Astrocyte (in vitro differentiated cells and primary cell): Measurements from ENCODE around the gene CPB2. TPM values are rescaled to one million over a fixed set of nuclear protein-coding genes. Genes with fewer than 3 reads are reported as not detected.

ENCODE experiments used
- DNase-seq: peaks from one replicate; pipeline ENCODE4 v3.0.0-alpha.2; 2010; ENCODE audit warnings: low read depth
- FAIRE-seq: peaks from 2 replicates; lab custom pipeline; 2011; peaks lifted over from hg19 to GRCh38; lab: Jason Lieb, UNC
- H2AFZ ChIP-seq: 2 replicates; pipeline ENCODE4 v1.6.0; 2012; ENCODE audit warnings: low read depth, low read length, inconsistent platforms
- H3K27ac ChIP-seq: 2 replicates; pipeline ENCODE4 v1.5.1; 2011; ENCODE audit warnings: low read depth, low read length, inconsistent platforms
- H3K27me3 ChIP-seq: 2 replicates; pipeline ENCODE4 v1.6.0; 2011; ENCODE audit warnings: low read length, inconsistent platforms; ENCODE audit not compliant: insufficient read depth
- H3K36me3 ChIP-seq: 2 replicates; pipeline ENCODE4 v1.5.1; 2011; ENCODE audit warnings: low read length, inconsistent platforms; ENCODE audit not compliant: insufficient read depth
- H3K4me1 ChIP-seq: 2 replicates; pipeline ENCODE4 v1.5.1; 2011; ENCODE audit warnings: low read length, inconsistent platforms; ENCODE audit not compliant: insufficient read depth
- H3K4me2 ChIP-seq: 2 replicates; pipeline ENCODE4 v1.6.0; 2012; ENCODE audit warnings: low read length, inconsistent platforms
- H3K4me3 ChIP-seq: 2 replicates; pipeline ENCODE4 v1.5.1; 2011; ENCODE audit warnings: low read depth, mild to moderate bottlenecking, low read length, inconsistent platforms; ENCODE audit not compliant: insufficient read depth
- H3K79me2 ChIP-seq: 2 replicates; pipeline ENCODE4 v1.6.0; 2012; ENCODE audit warnings: mild to moderate bottlenecking, low read length, inconsistent platforms; ENCODE audit not compliant: insufficient read depth
- H3K9ac ChIP-seq: 2 replicates; pipeline ENCODE4 v1.6.0; 2012; ENCODE audit warnings: mild to moderate bottlenecking, low read length, inconsistent platforms
- H3K9me3 ChIP-seq: 2 replicates; pipeline ENCODE4 v1.5.1; 2012; ENCODE audit warnings: low read depth, mild to moderate bottlenecking, low read length, inconsistent platforms; ENCODE audit not compliant: insufficient read depth
- H4K20me1 ChIP-seq: 2 replicates; pipeline ENCODE4 v1.6.0; 2012; ENCODE audit warnings: low read length, inconsistent platforms; ENCODE audit not compliant: insufficient read depth
- H3K27ac Mint-ChIP-seq: one replicate; pipeline ENCODE4 v1.8.0; 2021; ENCODE audit warnings: mild to moderate bottlenecking, mixed read lengths; ENCODE audit not compliant: unreplicated experiment
- H3K27me3 Mint-ChIP-seq: one replicate; pipeline ENCODE4 v1.8.0; 2021; ENCODE audit warnings: low read depth, mixed read lengths; ENCODE audit not compliant: unreplicated experiment
- H3K36me3 Mint-ChIP-seq: one replicate; pipeline ENCODE4 v1.8.0; 2021; ENCODE audit warnings: low read depth, mixed read lengths; ENCODE audit not compliant: unreplicated experiment
- H3K4me1 Mint-ChIP-seq: one replicate; pipeline ENCODE4 v1.8.0; 2021; ENCODE audit warnings: low read depth, mixed read lengths; ENCODE audit not compliant: unreplicated experiment
- H3K4me3 Mint-ChIP-seq: one replicate; pipeline ENCODE4 v1.8.0; 2021; ENCODE audit warnings: mild to moderate bottlenecking, moderate library complexity, mixed read lengths; ENCODE audit not compliant: unreplicated experiment
- H3K9me3 Mint-ChIP-seq: one replicate; pipeline ENCODE4 v1.8.0; 2021; ENCODE audit warnings: mild to moderate bottlenecking, mixed read lengths; ENCODE audit not compliant: unreplicated experiment
- EZH2 ChIP-seq: IDR thresholded peaks from 2 replicates; pipeline ENCODE4 v1.6.1; 2012; ENCODE audit warnings: mild to moderate bottlenecking, low read length, inconsistent platforms; ENCODE audit not compliant: insufficient read depth
- total RNA-seq: library from RNA; stranded (reverse); gene quantifications from 2 replicates; pipeline ENCODE4 v1.2.1, GENCODE V29; 2021
- TF ChIP-seq, protein P1 (sequence below): IDR thresholded peaks from 2 replicates; pipeline ENCODE4 v1.5.1; 2011; ENCODE audit warnings: low read depth, mild to moderate bottlenecking, inconsistent platforms, low read length, moderate library complexity; ENCODE audit not compliant: insufficient read depth

Gene CPB2
- total RNA-seq, 1 donor from 2014 or later = not detected

DNA sequence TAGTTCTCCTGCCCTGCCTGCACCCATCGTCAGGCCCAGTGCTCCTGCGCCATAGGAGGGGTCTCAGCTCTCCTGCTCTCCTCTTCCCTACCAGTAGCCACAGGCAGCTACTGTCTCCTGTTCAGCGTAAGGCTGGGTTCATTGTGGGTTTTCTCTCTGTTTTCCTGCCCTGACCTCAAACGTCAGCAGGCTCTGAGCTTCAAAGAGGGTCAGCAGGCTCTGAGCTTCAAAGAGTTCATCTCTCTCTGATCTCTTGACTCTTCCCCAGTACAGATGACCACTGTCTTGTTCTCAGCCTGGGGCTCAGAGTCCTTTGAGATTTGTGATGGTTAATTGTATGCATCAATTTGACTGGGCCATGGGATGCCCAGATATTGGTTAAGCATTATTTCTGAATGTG lies 4.6 kb upstream of the CPB2 start:
- Histone ChIP-seq H3K9me3 (no peaks in the 10 kb centered on the region), H4K20me1 (no peaks in the 10 kb centered on the region), H2AFZ (no peak overlapping the region), H3K9ac (no peak overlapping the region), H3K27ac (no peak overlapping the region), H3K79me2 (no peaks in the 10 kb centered on the region), H3K36me3 (no peaks in the 10 kb centered on the region), H3K4me2 (no peak overlapping the region), H3K4me3 (no peak overlapping the region), H3K27me3 (no peaks in the 10 kb centered on the region), H3K4me1 (peaks cover 7% of the 10 kb centered on the region)
- Mint-ChIP-seq H3K27ac (no peak overlapping the region), H3K4me3 (no peak overlapping the region), H3K4me1 (peaks cover 12% of the 10 kb centered on the region), H3K27me3 (no peaks in the 10 kb centered on the region), H3K36me3 (peaks cover 2% of the 10 kb centered on the region), H3K9me3 (no peaks in the 10 kb centered on the region)
- no peak for DNase-seq
- no peak for TF ChIP-seq EZH2
- TF ChIP-seq, protein P1, sequence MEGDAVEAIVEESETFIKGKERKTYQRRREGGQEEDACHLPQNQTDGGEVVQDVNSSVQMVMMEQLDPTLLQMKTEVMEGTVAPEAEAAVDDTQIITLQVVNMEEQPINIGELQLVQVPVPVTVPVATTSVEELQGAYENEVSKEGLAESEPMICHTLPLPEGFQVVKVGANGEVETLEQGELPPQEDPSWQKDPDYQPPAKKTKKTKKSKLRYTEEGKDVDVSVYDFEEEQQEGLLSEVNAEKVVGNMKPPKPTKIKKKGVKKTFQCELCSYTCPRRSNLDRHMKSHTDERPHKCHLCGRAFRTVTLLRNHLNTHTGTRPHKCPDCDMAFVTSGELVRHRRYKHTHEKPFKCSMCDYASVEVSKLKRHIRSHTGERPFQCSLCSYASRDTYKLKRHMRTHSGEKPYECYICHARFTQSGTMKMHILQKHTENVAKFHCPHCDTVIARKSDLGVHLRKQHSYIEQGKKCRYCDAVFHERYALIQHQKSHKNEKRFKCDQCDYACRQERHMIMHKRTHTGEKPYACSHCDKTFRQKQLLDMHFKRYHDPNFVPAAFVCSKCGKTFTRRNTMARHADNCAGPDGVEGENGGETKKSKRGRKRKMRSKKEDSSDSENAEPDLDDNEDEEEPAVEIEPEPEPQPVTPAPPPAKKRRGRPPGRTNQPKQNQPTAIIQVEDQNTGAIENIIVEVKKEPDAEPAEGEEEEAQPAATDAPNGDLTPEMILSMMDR = no peak
- FAIRE-seq = no peak

DNA sequence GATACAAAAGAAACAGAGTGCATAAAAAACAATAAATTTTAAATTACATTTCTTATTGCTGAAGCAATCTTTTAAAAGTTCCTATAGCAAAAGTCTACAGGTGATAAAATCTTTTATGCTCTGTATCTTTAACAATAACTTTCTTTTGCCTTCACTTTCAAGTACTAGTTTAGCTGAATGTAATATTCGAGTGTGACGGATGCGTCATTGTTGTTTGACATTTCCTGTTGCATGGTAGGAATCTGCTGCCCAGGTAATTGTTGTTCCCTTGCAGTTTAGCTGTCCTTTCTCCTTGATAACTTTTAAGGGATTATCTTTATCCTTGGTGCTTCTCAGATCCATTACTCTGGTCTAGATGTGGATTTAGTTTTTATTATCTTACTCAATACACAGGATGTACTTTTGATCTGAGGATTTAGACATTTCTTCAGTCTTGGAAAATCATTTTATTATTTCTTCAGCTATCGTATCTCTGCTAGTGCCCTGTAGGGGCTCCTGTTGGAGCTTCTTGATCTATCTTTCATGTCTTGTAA lies 2.1 kb upstream of the CPB2 start:
- no peak overlapping the region for H2AFZ ChIP-seq
- no peaks in the 10 kb centered on the region for H4K20me1 ChIP-seq
- H3K9me3 Mint-ChIP-seq = no peaks in the 10 kb centered on the region
- H3K79me2 ChIP-seq = no peaks in the 10 kb centered on the region
- no peak for DNase-seq
- peaks cover 2% of the 10 kb centered on the region for H3K36me3 Mint-ChIP-seq
- no peak overlapping the region for H3K4me3 Mint-ChIP-seq
- no peaks in the 10 kb centered on the region for H3K9me3 ChIP-seq
- FAIRE-seq = no peak
- H3K9ac ChIP-seq = no peak overlapping the region
- no peak overlapping the region for H3K4me3 ChIP-seq
- H3K4me1 ChIP-seq = no peaks in the 10 kb centered on the region
- no peaks in the 10 kb centered on the region for H3K27me3 ChIP-seq
- H3K27ac ChIP-seq = no peak overlapping the region
- H3K27ac Mint-ChIP-seq = no peak overlapping the region
- no peak overlapping the region for H3K4me2 ChIP-seq
- H3K27me3 Mint-ChIP-seq = no peaks in the 10 kb centered on the region
- H3K36me3 ChIP-seq = no peaks in the 10 kb centered on the region
- TF ChIP-seq, protein P1 = no peak
- no peak for TF ChIP-seq EZH2
- peaks cover 7% of the 10 kb centered on the region for H3K4me1 Mint-ChIP-seq

DNA sequence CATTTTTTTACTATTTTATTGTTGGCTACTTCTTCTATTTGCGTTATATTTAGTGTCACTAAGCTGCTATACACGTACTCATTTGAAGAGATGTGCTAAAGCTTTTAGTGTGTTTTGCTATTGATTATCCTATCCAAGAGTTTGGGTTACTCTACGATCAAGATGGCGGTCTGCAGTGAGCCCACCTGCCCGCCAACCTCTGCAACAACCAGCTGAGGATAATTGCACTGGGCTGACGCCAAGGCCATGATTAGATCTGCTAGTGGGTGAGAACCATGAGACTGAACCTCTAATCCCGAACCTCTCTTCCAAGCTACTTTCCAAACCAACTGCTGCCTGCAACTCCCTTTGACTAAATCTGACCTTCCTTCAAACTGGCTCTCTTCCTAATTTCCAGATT lies 1.8 kb downstream of the CPB2 start:
- no peaks in the 10 kb centered on the region for H3K4me1 ChIP-seq
- H3K27ac ChIP-seq = no peak overlapping the region
- H3K9me3 ChIP-seq = no peaks in the 10 kb centered on the region
- TF ChIP-seq, protein P1 = no peak
- no peak for TF ChIP-seq EZH2
- no peaks in the 10 kb centered on the region for H3K79me2 ChIP-seq
- H3K9ac ChIP-seq = no peak overlapping the region
- H3K4me3 ChIP-seq = no peak overlapping the region
- H3K36me3 Mint-ChIP-seq = no peaks in the 10 kb centered on the region
- H4K20me1 ChIP-seq = no peaks in the 10 kb centered on the region
- FAIRE-seq (no peak), DNase-seq (no peak)
- H3K9me3 Mint-ChIP-seq = no peaks in the 10 kb centered on the region
- H3K36me3 ChIP-seq = no peaks in the 10 kb centered on the region
- H3K4me3 Mint-ChIP-seq = no peak overlapping the region
- peaks cover 14% of the 10 kb centered on the region for H3K4me1 Mint-ChIP-seq
- no peak overlapping the region for H2AFZ ChIP-seq
- H3K27ac Mint-ChIP-seq = no peak overlapping the region
- H3K4me2 ChIP-seq = no peak overlapping the region
- no peaks in the 10 kb centered on the region for H3K27me3 Mint-ChIP-seq
- H3K27me3 ChIP-seq = no peaks in the 10 kb centered on the region
